Suprapubic skin (tissue), 4 donors: Measurements from ENCODE around the gene CPA5. TPM values are rescaled to one million over a fixed set of nuclear protein-coding genes. Genes with fewer than 3 reads are reported as not detected.

Experiments used
- DNase-seq, 2 donors: peaks; one replicate each; pipeline ENCODE4 v3.0.0-alpha.2; 2019; ENCODE audit warnings: low spot score in 2 of 2
- H3K27ac ChIP-seq: fragments of 200-600 bp; sonication (generic); one replicate; pipeline ENCODE4 v1.5.1; 2019
- H3K27me3 ChIP-seq: fragments of 200-600 bp; sonication (generic); one replicate; pipeline ENCODE4 v1.5.1; 2019
- H3K36me3 ChIP-seq: fragments of 200-600 bp; sonication (generic); one replicate; pipeline ENCODE4 v1.5.1; 2019
- H3K4me1 ChIP-seq: fragments of 200-600 bp; sonication (generic); one replicate; pipeline ENCODE4 v1.5.1; 2019
- H3K4me3 ChIP-seq: fragments of 200-600 bp; sonication (generic); one replicate; pipeline ENCODE4 v1.5.1; 2019; ENCODE audit warnings: mild to moderate bottlenecking
- H3K9me3 ChIP-seq: fragments of 200-600 bp; sonication (generic); one replicate; pipeline ENCODE4 v1.5.1; 2019
- CTCF ChIP-seq, 2 donors: fragments of 200-600 bp in 1 of 2; fragments of 450-650 bp in 1 of 2; sonication (generic) in 1 of 2; IDR thresholded peaks; one replicate each; pipeline ENCODE4 v1.5.1; 2016 to 2019; ENCODE audit warnings: antibody characterized with exemption in 2 of 2, mild to moderate bottlenecking in 1 of 2, moderate library complexity in 1 of 2
- EP300 ChIP-seq: sonication (generic); formaldehyde crosslinking; IDR thresholded peaks from one replicate; pipeline ENCODE4 v1.6.1; 2017; ENCODE audit warnings: antibody characterized with exemption
- POLR2A ChIP-seq, 2 donors: fragments of 450-650 bp; IDR thresholded peaks; one replicate each; pipeline ENCODE4 v1.6.1; 2017; ENCODE audit warnings: antibody characterized with exemption in 2 of 2, mild to moderate bottlenecking in 2 of 2, moderate library complexity in 2 of 2
- POLR2AphosphoS5 ChIP-seq, 3 donors: sonication (generic); formaldehyde crosslinking; IDR thresholded peaks; one replicate each; pipeline ENCODE4 v1.6.1; 2017; ENCODE audit warnings: antibody characterized with exemption in 3 of 3
- WGBS: methylation state at CpG from one replicate; pipeline ENCODE4 v1.1.5; 2018; 5-methylcytosine and 5-hydroxymethylcytosine counted together
- total RNA-seq, 4 donors: library from RNA; depleted of rRNA; stranded (reverse); fragments of >200 nt; gene quantifications; one replicate each; pipeline ENCODE4 v1.1.0, GENCODE V29; 2016

Gene CPA5
- total RNA-seq, 4 donors from 2014 or later, result 0.30 TPM; not detected in 3

GRCh38 chr7:130365511-130366441, 21.2 kb downstream of the CPA5 start:
- Histone ChIP-seq H3K4me1 (peaks cover 37% of the 10 kb centered on the region), H3K36me3 (no peaks in the 10 kb centered on the region), H3K27ac (no peak overlapping the region), H3K4me3 (no peak overlapping the region), H3K9me3 (no peaks in the 10 kb centered on the region), H3K27me3 (no peaks in the 10 kb centered on the region)
- WGBS, result 66% methylated on average over 7 of the region's 15 CpGs
- TF ChIP-seq POLR2AphosphoS5 (IDR thresholded peaks at IDR 0.05) (no peak), CTCF (IDR thresholded peaks at IDR 0.05) (no peak), EP300 (no peak), POLR2A (IDR thresholded peaks at IDR 0.05) (no peak)
- peak in 1 of 2 donors; percentile 54 for DNase-seq

DNA sequence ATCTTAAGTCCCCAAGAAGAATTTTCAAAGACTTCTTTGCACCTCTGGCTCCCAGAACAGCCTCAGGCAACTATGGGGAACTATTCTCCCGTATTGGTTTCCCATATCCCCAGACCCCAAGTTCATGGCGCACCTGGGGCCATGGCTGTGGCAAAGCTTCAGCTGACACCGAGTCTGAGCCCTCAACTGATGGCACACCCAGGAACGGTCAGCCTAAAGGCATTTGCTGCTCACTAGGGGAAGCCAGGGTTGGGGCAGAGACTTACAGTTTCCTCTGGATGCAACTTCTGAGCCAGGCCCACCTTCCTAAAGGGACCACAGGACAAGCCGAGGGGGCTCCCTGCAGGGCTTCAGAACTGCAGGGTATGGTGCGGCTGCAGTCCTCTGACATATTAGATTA, 21.9 kb downstream of the CPA5 start:
- no peak overlapping the region for H3K4me3 ChIP-seq
- no peak for TF ChIP-seq EP300
- TF ChIP-seq POLR2AphosphoS5 (IDR thresholded peaks at IDR 0.05), result no peak
- no peak for TF ChIP-seq CTCF (IDR thresholded peaks at IDR 0.05)
- TF ChIP-seq POLR2A (IDR thresholded peaks at IDR 0.05), result no peak
- peaks cover 44% of the 10 kb centered on the region for H3K4me1 ChIP-seq
- WGBS, result 92% methylated on average over 6 of the region's 6 CpGs
- H3K36me3 ChIP-seq, result no peaks in the 10 kb centered on the region
- no peaks in the 10 kb centered on the region for H3K27me3 ChIP-seq
- no peak overlapping the region for H3K27ac ChIP-seq
- peak in 1 of 2 donors; percentile 22 for DNase-seq
- H3K9me3 ChIP-seq, result no peaks in the 10 kb centered on the region

DNA sequence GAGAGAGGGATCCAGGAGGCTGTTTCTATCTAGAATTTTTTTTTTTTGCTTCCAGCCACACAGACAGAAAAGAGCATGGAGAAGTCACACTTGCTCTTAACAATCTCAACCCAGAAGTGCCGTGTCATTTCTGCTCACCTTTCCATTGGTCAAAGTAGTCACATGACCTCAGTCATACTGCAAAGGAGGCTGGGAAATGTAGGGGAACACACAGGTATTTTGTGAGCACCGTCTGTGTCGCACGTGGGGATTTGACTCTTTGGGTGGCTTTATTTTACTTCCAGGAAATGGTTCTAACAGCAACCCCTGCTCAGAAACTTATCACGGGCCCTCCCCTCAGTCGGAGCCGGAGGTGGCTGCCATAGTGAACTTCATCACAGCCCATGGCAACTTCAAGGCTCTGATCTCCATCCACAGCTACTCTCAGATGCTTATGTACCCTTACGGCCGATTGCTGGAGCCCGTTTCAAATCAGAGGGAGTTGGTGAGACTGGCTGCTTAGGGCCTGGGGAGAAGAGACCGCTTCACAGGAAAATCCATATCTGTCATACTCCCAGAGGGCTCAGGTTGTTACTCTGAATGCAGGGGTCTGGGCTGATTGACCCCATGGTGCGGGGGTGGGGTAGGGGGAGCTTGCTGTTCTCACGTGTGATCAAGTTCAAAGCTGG, 22.6 kb downstream of the CPA5 start:
- H3K36me3 ChIP-seq, result no peaks in the 10 kb centered on the region
- 91% methylated on average over 12 of the region's 13 CpGs for WGBS
- TF ChIP-seq EP300 (no peak), POLR2AphosphoS5 (IDR thresholded peaks at IDR 0.05) (no peak)
- H3K4me1 ChIP-seq, result peaks cover 46% of the 10 kb centered on the region
- H3K4me3 ChIP-seq, result no peak overlapping the region
- DNase-seq, result no peak
- H3K27ac ChIP-seq, result no peak overlapping the region
- no peaks in the 10 kb centered on the region for H3K27me3 ChIP-seq
- H3K9me3 ChIP-seq, result no peaks in the 10 kb centered on the region

GRCh38 chr7:130367836-130368746, 23.5 kb downstream of the CPA5 start:
- H3K27me3 ChIP-seq, result no peaks in the 10 kb centered on the region
- no peak overlapping the region for H3K4me3 ChIP-seq
- no peaks in the 10 kb centered on the region for H3K9me3 ChIP-seq
- H3K27ac ChIP-seq, result no peak overlapping the region
- 87% methylated on average over 13 of the region's 19 CpGs for WGBS
- peaks cover 51% of the 10 kb centered on the region for H3K4me1 ChIP-seq
- no peak for DNase-seq
- H3K36me3 ChIP-seq, result no peaks in the 10 kb centered on the region
- no peak for TF ChIP-seq EP300
- no peak for TF ChIP-seq POLR2AphosphoS5 (IDR thresholded peaks at IDR 0.05)
- TF ChIP-seq CTCF (IDR thresholded peaks at IDR 0.05), result no peak
- TF ChIP-seq POLR2A (IDR thresholded peaks at IDR 0.05), result no peak

- 35% methylated on average over 9 of the region's 10 CpGs for WGBS
- no peaks in the 10 kb centered on the region for H3K9me3 ChIP-seq
- H3K4me3 ChIP-seq, result no peak overlapping the region
- no peak overlapping the region for H3K27ac ChIP-seq
- H3K36me3 ChIP-seq, result no peaks in the 10 kb centered on the region
- TF ChIP-seq CTCF (IDR thresholded peaks at IDR 0.05) (no peak), POLR2A (IDR thresholded peaks at IDR 0.05) (no peak), POLR2AphosphoS5 (IDR thresholded peaks at IDR 0.05) (no peak), EP300 (no peak)
- H3K27me3 ChIP-seq, result no peaks in the 10 kb centered on the region
- no peak for DNase-seq
- H3K4me1 ChIP-seq, result peaks cover 51% of the 10 kb centered on the region
Observed at GRCh38 chr7:130369110-130369711, 24.6 kb downstream of the CPA5 start.
